Stimulated activated naive CD8-positive, alpha-beta T cell treated with anti-CD3 and anti-CD28 coated beads, Interleukin-15, amount 100 ng/mL, for 72 hours (primary cell): ENCODE data around the gene PRICKLE1.
A peak's percentile ranks its signal among the peaks of the same experiment; 100 is the strongest.
"Not testable (repeated sequence)": the region's sequence is repeated elsewhere in the genome, so short reads cannot be mapped to it uniquely, and the experiment has no call there.

Source experiments
- ATAC-seq: fragments of 150-1000 bp; cut with Tn5 transposase; 2 replicates; pipeline ENCODE4 v1.10.0; 2021; ENCODE audit warnings: mild to moderate bottlenecking, moderate library complexity
- DNase-seq, 2 donors: peaks; one replicate each; pipeline ENCODE4 v3.0.0; 2021 to 2022
- H3K27ac Mint-ChIP-seq, 2 donors: one replicate each; pipeline ENCODE4 v1.8.0; 2022; ENCODE audit warnings: mild to moderate bottlenecking in 2 of 2, mixed read lengths in 2 of 2, moderate library complexity in 2 of 2
- H3K27me3 Mint-ChIP-seq: one replicate; pipeline ENCODE4 v1.8.0; 2022; ENCODE audit warnings: mixed read lengths
- H3K4me1 Mint-ChIP-seq: one replicate; pipeline ENCODE4 v1.8.0; 2022; ENCODE audit warnings: mild to moderate bottlenecking, mixed read lengths
- H3K4me3 Mint-ChIP-seq, 2 donors: one replicate each; pipeline ENCODE4 v1.8.0; 2022; ENCODE audit warnings: mild to moderate bottlenecking in 2 of 2, mixed read lengths in 2 of 2, moderate library complexity in 1 of 2
- H3K9me3 Mint-ChIP-seq, 2 donors: one replicate each; pipeline ENCODE4 v1.8.0; 2022; ENCODE audit warnings: mixed read lengths in 2 of 2

The PRICKLE1 gene

DNA sequence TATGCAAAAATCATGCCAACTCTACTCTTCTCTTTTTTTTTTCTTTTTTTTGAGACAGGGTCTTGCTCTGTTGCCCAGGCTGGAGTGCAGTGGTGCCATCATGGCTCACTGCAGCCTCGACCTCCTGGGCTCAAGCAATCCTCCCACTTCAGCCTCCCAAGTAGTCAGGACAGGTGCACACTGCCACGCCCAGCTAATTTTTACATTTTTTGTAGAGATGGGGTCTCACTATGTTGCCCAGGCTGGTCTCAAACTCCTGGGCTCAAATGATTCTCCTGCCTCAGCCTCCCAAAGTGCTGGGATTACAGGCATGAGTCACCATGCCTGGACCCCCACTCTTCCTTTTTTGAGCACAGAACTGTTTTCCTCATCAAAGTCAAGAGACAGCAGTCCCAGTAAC is 48.2 kb downstream of the PRICKLE1 start:
- not testable (repeated sequence) for H3K4me1 Mint-ChIP-seq, H3K27ac Mint-ChIP-seq, H3K9me3 Mint-ChIP-seq

DNA sequence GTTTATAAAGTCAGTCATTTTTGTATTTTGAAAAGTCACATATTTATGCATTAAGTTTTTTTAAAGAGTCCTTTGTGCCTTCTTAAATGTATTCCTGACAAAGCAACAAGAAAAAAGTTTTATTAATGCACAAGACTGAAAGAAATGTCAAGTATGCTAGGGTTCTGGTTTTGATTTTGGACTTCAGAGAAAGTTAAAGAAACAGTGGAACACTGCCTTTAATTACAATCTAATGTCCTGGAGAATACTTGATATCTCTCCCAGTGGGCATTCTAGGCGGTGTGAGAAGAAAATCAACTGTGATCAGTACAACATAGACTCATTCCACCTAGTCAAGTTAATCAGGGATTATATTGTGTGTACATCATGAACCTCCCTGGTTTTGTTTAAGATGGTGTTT is 49.9 kb downstream of the PRICKLE1 start:
- Mint-ChIP-seq H3K9me3 (no peaks in the 10 kb centered on the region), H3K27ac (no peak overlapping the region), H3K4me3 (no peak overlapping the region), H3K4me1 (no peaks in the 10 kb centered on the region), H3K27me3 (peaks cover 26% of the 10 kb centered on the region)
- ATAC-seq (no peak), DNase-seq (no peak)

More for the DNA sequence above, 48.2 kb downstream of the PRICKLE1 start:
- peaks cover 14% of the 10 kb centered on the region for H3K27me3 Mint-ChIP-seq
- ATAC-seq, DNase-seq, H3K4me3 Mint-ChIP-seq: not testable (repeated sequence)

DNA sequence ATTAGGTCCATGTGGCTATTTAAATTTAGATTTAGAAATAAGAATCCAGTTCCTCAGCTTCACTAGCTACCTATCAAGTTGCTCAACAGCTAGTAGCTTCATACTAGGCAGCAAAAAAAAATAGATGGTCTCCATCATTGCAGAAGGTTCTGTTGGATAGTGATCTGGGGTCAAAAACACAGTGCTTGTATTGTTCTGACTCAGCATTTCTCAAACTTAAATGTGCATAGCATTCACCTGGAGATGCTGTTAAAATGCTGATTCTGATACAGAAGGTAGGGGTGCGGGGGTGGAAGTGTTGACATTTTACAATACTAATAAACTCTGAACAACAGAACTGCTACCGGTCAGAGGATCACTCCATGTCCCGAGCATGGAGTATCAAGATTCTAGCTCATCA is 51.3 kb downstream of the PRICKLE1 start:
- ATAC-seq, result no peak
- H3K4me3 Mint-ChIP-seq, result no peak overlapping the region
- H3K4me1 Mint-ChIP-seq, result no peaks in the 10 kb centered on the region
- peaks cover 26% of the 10 kb centered on the region for H3K27me3 Mint-ChIP-seq
- H3K27ac Mint-ChIP-seq, result no peak overlapping the region
- no peaks in the 10 kb centered on the region for H3K9me3 Mint-ChIP-seq
- DNase-seq, result no peak

DNA sequence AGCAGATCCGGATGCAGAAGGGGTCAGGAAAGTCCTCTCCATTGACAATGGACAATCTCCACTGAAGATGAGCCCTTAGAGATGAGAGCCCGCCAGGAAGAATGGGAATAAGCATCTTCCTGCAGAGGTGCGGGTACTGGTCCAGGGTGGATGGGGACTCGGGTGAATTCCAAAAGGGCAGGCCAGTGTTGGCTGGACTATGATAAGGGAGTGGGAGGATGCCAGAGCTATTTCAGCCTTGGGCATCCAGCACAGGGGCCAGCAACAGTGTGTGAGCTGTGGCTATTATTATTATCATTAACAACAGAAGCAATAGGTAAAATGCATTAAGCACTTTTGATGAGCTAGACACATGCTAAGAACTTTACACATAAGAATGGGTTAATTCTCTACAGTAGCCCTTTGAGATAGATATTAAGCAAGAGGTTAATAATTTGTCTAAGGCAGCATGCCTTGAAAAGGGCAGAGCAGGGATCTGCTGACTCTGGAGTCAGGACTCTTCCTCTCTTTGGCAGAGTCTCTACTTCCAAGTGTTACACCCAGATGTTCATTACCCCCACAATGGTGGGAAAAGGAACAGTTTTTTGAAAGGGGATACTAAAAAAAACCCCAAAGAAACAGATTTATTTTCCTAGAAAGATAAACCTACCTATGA is 55.2 kb downstream of the PRICKLE1 start:
- peaks cover 26% of the 10 kb centered on the region for H3K27me3 Mint-ChIP-seq
- H3K27ac Mint-ChIP-seq, result no peak overlapping the region
- DNase-seq (no peak), ATAC-seq (no peak)
- no peaks in the 10 kb centered on the region for H3K4me1 Mint-ChIP-seq
- no peaks in the 10 kb centered on the region for H3K9me3 Mint-ChIP-seq
- no peak overlapping the region for H3K4me3 Mint-ChIP-seq

DNA sequence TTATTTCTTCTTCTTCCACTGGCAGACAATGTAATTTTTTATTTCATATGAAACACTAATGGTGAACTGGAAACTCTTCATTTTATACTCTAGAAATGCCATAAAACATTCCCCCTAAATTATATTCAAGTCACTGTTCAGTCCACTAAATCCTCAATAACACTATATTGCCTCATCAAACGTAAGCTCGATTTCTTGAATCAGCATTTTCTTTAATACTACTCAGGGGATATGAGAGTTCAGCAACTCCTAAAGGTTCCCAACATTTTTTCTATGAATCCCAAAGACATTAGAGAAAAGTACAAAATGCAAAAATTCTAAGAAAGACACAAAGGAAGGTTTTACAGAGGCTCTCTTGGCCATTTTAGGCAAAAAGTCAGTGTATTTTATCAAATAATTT is 59.3 kb downstream of the PRICKLE1 start:
- Mint-ChIP-seq H3K4me3 (no peak overlapping the region), H3K4me1 (no peaks in the 10 kb centered on the region), H3K27me3 (peaks cover 20% of the 10 kb centered on the region), H3K9me3 (no peaks in the 10 kb centered on the region), H3K27ac (peak overlapping the region in 1 of 2 donors; percentile 31)
- no peak for DNase-seq
- no peak for ATAC-seq

DNA sequence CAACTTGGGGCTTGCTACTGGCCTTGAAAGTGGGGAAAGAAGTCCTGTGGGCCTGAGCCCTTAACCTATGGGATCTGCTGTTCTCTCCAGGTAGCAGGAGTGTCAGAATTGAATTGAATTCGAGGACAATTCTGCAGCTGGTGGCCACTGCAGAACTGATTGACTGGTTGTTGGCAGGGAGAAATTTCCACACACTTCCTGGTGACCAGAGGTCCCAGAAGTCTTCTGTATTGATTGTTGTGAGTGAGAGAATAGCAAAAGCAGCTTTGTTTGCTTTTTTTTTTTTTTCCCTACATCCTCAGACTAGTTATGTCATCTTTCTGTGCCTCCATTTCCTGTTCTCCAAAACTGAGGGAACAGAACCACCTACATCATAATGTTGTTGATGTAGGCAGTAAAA is 64.1 kb downstream of the PRICKLE1 start:
- H3K9me3 Mint-ChIP-seq, result no peaks in the 10 kb centered on the region
- no peak overlapping the region for H3K27ac Mint-ChIP-seq
- no peak for DNase-seq
- no peak overlapping the region for H3K4me3 Mint-ChIP-seq
- peaks cover 16% of the 10 kb centered on the region for H3K27me3 Mint-ChIP-seq
- no peaks in the 10 kb centered on the region for H3K4me1 Mint-ChIP-seq
- no peak for ATAC-seq

DNA sequence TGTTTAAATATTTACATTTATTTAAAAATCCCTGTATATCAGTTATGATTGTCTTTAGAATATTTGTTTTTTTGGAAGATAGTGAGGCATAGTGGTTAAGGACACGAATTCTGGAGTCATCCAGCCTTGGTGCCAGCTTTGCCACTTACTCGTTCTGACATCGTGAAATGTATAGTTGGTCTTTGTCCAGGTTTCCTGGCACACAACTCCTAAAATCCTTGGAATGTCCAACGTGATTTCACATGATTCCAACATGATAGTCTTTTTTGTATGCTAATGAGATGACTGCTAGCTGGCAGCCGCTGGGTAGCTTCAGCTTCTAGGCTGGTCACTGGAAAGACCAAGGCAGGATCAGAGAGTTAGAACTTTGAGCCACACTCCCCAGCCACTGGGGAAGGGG is 64.8 kb downstream of the PRICKLE1 start:
- H3K27me3 Mint-ChIP-seq, result peaks cover 16% of the 10 kb centered on the region
- H3K27ac Mint-ChIP-seq, result no peak overlapping the region
- ATAC-seq (no peak), DNase-seq (no peak)
- no peaks in the 10 kb centered on the region for H3K9me3 Mint-ChIP-seq
- H3K4me1 Mint-ChIP-seq, result no peaks in the 10 kb centered on the region
- H3K4me3 Mint-ChIP-seq, result no peak overlapping the region

DNA sequence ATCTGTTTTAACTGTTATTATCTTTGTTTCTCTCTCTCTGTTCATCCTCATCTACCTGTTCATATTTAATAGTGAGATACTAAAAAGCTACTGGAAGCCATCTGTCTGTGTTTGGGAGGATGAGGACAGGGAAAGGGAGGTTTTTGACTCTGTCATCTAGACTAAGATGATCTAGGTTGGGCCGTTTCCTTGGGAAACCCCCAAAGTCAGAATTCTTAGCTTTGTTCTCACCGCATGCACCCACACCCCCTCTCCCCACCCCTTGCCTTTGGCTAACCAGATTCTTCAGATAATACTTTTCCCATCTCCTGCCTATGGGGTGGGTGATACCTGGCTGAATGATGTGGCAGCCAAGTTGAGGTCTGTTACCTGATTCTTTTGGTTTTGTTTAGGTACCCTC is 73.0 kb downstream of the PRICKLE1 start:
- Mint-ChIP-seq H3K27ac (no peak overlapping the region), H3K9me3 (peaks cover 0 to 11% of the 10 kb centered on the region in 2 donors), H3K4me1 (no peaks in the 10 kb centered on the region), H3K27me3 (no peaks in the 10 kb centered on the region), H3K4me3 (no peak overlapping the region)
- ATAC-seq (no peak), DNase-seq (no peak)

DNA sequence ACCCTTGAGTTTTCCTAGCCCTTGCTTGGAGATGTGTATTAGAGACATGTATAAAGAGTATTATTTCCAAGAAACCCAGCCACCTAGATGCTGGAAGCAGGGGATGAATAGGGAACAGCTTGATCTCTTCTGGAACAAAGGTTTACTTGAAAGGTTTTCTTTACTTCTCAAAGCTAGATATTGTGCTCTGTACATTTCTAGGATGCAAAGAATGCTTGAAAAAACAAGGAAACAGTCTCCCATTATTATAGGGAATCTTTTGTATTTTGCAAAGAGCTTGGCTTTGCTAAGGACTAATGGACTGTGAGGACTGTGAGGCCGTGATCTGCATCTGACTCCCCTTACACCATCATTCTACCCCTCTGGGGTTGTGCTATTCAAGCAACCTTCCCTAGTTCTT is 77.9 kb downstream of the PRICKLE1 start:
- H3K27me3 Mint-ChIP-seq, result no peaks in the 10 kb centered on the region
- no peak for DNase-seq
- no peak overlapping the region for H3K27ac Mint-ChIP-seq
- no peaks in the 10 kb centered on the region for H3K4me1 Mint-ChIP-seq
- no peak for ATAC-seq
- no peak overlapping the region for H3K4me3 Mint-ChIP-seq
- peaks cover 0 to 9% of the 10 kb centered on the region in 2 donors for H3K9me3 Mint-ChIP-seq

DNA sequence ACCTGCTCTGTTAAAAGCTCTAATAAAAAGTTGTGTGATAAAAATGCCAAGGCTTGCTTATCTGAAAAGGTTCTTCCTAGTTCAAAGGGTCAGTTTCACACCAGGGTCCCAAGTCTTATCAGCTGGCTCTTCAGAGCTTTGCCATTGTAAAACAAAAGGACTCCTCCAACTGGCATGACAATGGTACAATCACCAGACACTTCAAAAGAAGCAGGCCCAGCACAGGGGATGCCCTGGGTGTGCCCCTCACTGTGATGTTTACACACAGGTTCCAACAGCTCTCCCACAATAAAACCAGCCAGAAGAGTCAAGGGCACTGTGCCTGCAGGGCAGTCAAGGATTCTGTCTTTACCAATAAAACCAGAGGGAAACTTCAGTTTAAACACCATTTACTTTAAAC is 78.7 kb downstream of the PRICKLE1 start:
- no peak overlapping the region for H3K4me3 Mint-ChIP-seq
- peaks cover 0 to under 1% of the 10 kb centered on the region in 2 donors for H3K9me3 Mint-ChIP-seq
- H3K27ac Mint-ChIP-seq, result no peak overlapping the region
- H3K4me1 Mint-ChIP-seq, result no peaks in the 10 kb centered on the region
- DNase-seq (no peak), ATAC-seq (no peak)
- no peaks in the 10 kb centered on the region for H3K27me3 Mint-ChIP-seq

DNA sequence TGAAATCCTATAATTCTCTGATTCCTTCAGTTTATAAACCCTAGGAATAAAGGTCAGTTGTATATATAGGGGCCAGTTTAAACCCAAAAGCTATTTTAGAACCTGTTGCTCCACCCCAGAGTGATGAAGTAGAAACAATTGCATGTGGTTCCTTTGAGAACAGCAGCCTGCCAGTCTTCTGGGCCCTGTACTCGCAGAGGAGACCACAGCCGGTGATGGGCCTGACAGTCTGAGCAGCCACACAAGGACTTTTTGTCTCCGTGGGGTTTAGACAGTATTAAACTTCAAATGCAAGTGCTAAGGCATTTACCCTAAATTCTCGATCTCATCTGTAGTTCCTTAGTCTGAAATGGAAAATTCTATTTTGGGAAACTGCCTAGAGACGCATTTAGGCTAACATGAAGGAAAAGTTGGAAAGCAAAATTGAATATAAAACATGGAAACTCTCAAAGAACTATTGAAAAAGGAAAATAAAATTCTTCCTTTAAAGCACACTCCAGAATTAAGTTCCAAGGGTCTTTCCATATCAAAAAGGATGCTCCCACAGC is 80.6 kb downstream of the PRICKLE1 start:
- ATAC-seq, result no peak
- no peak overlapping the region for H3K27ac Mint-ChIP-seq
- no peaks in the 10 kb centered on the region for H3K9me3 Mint-ChIP-seq
- H3K4me3 Mint-ChIP-seq, result no peak overlapping the region
- no peak for DNase-seq
- no peaks in the 10 kb centered on the region for H3K4me1 Mint-ChIP-seq
- H3K27me3 Mint-ChIP-seq, result no peaks in the 10 kb centered on the region

DNA sequence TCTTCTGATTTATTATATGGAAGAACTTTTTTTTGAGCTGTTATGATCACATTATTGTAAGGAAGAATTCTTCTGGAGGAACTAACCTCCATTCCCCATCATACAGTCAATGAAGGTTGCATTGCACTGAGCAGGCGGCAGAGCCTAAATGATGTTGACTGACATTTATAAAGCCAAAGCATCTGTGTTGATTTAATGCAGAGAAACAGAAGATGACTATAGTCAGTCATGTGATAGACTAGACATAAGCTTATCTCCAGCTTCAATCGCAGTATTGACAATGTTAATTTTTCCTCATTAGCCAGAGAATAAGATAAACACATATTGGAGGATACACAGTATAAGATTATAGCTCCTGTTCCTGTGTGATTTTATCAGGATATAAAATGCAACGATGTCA is 82.0 kb downstream of the PRICKLE1 start:
- DNase-seq (no peak), ATAC-seq (no peak)
- H3K27me3 Mint-ChIP-seq, result no peaks in the 10 kb centered on the region
- H3K9me3 Mint-ChIP-seq, result no peaks in the 10 kb centered on the region
- no peak overlapping the region for H3K27ac Mint-ChIP-seq
- H3K4me3 Mint-ChIP-seq, result no peak overlapping the region
- H3K4me1 Mint-ChIP-seq, result no peaks in the 10 kb centered on the region

DNA sequence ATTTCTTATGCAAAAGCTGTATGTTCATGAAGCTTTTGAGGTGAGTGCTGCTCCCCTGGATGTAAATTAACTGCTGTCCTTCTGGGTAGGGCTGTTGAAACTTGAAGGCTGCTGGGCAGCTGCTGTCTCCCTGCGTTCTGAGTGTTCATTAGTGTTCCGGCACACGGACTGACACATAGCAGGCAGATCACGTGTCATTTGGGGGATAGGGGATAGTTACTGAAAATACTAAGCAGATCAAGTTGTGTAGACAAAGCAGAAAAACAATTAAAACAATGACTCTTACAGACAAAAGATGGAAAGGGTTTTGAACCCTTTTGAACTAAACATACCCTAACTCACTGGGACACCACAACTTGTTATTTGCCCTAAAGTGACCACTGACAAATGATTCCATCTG is 82.5 kb downstream of the PRICKLE1 start:
- DNase-seq, result no peak
- Mint-ChIP-seq H3K9me3 (no peaks in the 10 kb centered on the region), H3K27me3 (no peaks in the 10 kb centered on the region), H3K27ac (no peak overlapping the region), H3K4me1 (no peaks in the 10 kb centered on the region), H3K4me3 (no peak overlapping the region)
- no peak for ATAC-seq

DNA sequence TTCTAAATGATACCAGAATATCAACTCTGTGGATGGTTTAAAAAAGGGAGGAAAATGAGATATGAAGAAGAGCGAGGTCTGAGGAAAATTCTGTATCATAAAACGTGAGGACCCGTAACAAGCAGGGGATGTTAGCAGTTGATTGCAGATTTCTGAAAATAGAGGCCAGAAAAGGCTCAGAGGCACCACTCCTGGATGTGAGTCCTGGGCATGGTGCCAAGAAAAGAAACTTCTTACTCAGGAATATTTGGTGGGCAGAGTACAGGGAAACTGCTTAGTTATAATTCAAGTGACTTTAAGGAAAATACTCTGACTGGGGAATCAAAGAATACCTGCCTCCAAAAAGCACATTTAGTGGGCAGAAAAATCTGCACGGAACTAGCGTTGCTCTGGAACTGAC is 85.5 kb downstream of the PRICKLE1 start:
- Mint-ChIP-seq H3K27ac (no peak overlapping the region), H3K4me3 (no peak overlapping the region), H3K27me3 (no peaks in the 10 kb centered on the region), H3K4me1 (no peaks in the 10 kb centered on the region), H3K9me3 (no peaks in the 10 kb centered on the region)
- ATAC-seq (no peak), DNase-seq (no peak)

DNA sequence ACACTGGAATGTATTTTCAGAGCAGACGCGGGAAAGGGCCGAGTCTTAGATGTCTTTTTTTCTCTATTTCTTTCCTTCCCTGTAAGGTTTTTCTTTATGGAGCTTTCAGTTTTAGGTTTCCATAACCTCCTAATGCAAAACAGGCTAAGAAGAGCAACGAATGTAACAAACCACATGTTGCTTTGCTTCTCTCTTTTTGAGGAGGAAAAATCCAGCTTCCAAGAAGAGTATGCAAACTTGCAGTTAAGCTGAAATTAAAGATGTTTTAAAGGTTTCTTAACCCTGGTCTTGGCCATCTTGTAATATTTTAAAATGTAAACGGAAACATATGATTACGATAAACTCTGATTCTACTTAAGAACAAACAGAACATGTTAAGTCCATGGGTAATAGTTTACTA is 86.9 kb downstream of the PRICKLE1 start:
- no peak for DNase-seq
- no peaks in the 10 kb centered on the region for H3K27me3 Mint-ChIP-seq
- no peaks in the 10 kb centered on the region for H3K9me3 Mint-ChIP-seq
- no peak overlapping the region for H3K27ac Mint-ChIP-seq
- H3K4me1 Mint-ChIP-seq, result no peaks in the 10 kb centered on the region
- no peak overlapping the region for H3K4me3 Mint-ChIP-seq
- no peak for ATAC-seq

DNA sequence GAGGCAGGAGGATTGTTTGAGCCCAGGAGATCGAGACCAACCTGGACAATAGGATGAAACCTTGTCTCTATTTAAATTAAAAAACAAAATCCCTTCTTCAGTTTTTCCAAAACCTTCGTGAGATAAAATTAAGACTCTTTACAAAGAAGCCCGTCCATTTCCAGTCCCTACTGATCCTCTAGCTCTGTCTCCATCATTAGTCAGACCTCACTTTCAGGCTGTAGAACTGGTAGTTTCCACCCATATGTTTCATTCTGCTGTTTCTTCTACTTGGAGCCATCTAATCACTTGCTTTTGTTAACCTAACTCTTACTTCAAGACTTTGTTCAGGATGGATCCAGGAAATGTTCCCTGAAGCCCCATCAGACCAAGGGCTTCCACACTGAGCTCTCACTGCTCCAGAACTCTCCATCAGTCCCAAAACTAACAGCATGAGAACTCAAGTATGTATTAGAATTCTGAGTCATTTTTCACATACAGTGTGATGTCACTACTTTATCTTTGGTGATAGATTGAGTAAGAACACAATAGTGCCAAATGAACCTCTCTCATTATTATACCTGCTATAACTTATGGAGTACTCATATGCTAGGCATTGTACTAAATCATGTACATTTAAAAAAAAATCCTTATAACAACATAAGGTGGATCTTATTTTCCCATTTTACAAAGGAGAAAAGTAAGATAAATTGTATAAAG is 90.8 kb downstream of the PRICKLE1 start:
- Mint-ChIP-seq H3K9me3 (no peaks in the 10 kb centered on the region), H3K27ac (no peak overlapping the region), H3K4me1 (no peaks in the 10 kb centered on the region), H3K27me3 (peaks cover 11% of the 10 kb centered on the region), H3K4me3 (no peak overlapping the region)
- ATAC-seq (no peak), DNase-seq (no peak)
